GM12878 (cell line): ENCODE measurements around the gene DOHH.

Experiments
- CEBPB ChIP-seq, 2 experiments: fragments of 150-350 bp in 1 of 2; IDR thresholded peaks; 2 replicates each; pipeline ENCODE4 v1.6.1; 2012 to 2014; ENCODE audit warnings: low read depth in 2 of 2, low read length in 2 of 2, borderline replicate concordance in 1 of 2, inconsistent platforms in 1 of 2
- ESRRA ChIP-seq: IDR thresholded peaks from 2 replicates; pipeline ENCODE4 v1.6.1; 2012; ENCODE audit warnings: mild to moderate bottlenecking, low read length, improper control_type of control experiment
- HDAC2 ChIP-seq: fragments of 200-600 bp; sonication (generic); IDR thresholded peaks from 2 replicates; pipeline ENCODE4 v1.6.1; 2017
- HDAC6 ChIP-seq: fragments of 200-600 bp; sonication (generic); IDR thresholded peaks from one replicate; pipeline ENCODE4 v1.8.0; 2017; ENCODE audit warnings: antibody characterized with exemption; ENCODE audit not compliant: unreplicated experiment
- HDGF ChIP-seq: fragments of 450-650 bp; IDR thresholded peaks from 2 replicates; pipeline ENCODE4 v1.6.1; 2016; ENCODE audit warnings: antibody characterized with exemption
- MYC ChIP-seq: IDR thresholded peaks from 2 replicates; pipeline ENCODE4 v1.6.1; 2011; ENCODE audit warnings: mild to moderate bottlenecking, low read length, moderate library complexity, inconsistent platforms; ENCODE audit not compliant: insufficient read depth, insufficient replicate concordance, insufficient read length, severe bottlenecking
- POLR2A ChIP-seq: IDR thresholded peaks from 2 replicates; pipeline ENCODE4 v1.6.1; 2011; ENCODE audit warnings: low read depth, mild to moderate bottlenecking, low read length
- POLR2AphosphoS5 ChIP-seq: IDR thresholded peaks from 2 replicates; pipeline ENCODE4 v1.6.1; 2011; ENCODE audit warnings: mild to moderate bottlenecking, low read length, inconsistent platforms
- RAD21 ChIP-seq: IDR thresholded peaks from 2 replicates; pipeline ENCODE4 v1.6.1; 2011; ENCODE audit warnings: mild to moderate bottlenecking, low read depth, low read length, moderate library complexity; ENCODE audit not compliant: insufficient read depth
- SP1 ChIP-seq: IDR thresholded peaks from one replicate; pipeline ENCODE4 v1.6.1; 2011; ENCODE audit warnings: low read depth, low read length
- TAF1 ChIP-seq: IDR thresholded peaks from 2 replicates; pipeline ENCODE4 v1.6.1; 2011; ENCODE audit warnings: mild to moderate bottlenecking, low read depth, low read length, borderline replicate concordance
- TF ChIP-seq, protein P1 (sequence below), 3 experiments: IDR thresholded peaks in 2 of 3; conservative IDR thresholded peaks in 1 of 3; 2 replicates each; pipeline ENCODE4 v1.5.1; 2011; ENCODE audit warnings: low read depth in 3 of 3, low read length in 3 of 3, mild to moderate bottlenecking in 3 of 3, control low read depth in 2 of 3, moderate library complexity in 2 of 3, inconsistent platforms in 1 of 3, mixed read lengths in 1 of 3; ENCODE audit not compliant: control insufficient read depth in 2 of 3, insufficient read depth in 1 of 3; ENCODE audit errors: extremely low read depth in 1 of 3
- TF ChIP-seq, protein P2 (sequence below): fragments of 450-650 bp; IDR thresholded peaks from 2 replicates; pipeline ENCODE4 v1.6.1; 2017; ENCODE audit warnings: mild to moderate bottlenecking, moderate library complexity

GRCh38 chr19:3500429-3501101 lies at the start of gene DOHH:
- TF ChIP-seq, protein P1, sequence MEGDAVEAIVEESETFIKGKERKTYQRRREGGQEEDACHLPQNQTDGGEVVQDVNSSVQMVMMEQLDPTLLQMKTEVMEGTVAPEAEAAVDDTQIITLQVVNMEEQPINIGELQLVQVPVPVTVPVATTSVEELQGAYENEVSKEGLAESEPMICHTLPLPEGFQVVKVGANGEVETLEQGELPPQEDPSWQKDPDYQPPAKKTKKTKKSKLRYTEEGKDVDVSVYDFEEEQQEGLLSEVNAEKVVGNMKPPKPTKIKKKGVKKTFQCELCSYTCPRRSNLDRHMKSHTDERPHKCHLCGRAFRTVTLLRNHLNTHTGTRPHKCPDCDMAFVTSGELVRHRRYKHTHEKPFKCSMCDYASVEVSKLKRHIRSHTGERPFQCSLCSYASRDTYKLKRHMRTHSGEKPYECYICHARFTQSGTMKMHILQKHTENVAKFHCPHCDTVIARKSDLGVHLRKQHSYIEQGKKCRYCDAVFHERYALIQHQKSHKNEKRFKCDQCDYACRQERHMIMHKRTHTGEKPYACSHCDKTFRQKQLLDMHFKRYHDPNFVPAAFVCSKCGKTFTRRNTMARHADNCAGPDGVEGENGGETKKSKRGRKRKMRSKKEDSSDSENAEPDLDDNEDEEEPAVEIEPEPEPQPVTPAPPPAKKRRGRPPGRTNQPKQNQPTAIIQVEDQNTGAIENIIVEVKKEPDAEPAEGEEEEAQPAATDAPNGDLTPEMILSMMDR (IDR thresholded peaks at IDR 0.05 in 2 of 3, conservative IDR thresholded peaks at IDR 0.05 in 1 of 3; ENCODE audit: control insufficient read depth in 2 of 3, extremely low read depth in 1 of 3, insufficient read depth in 1 of 3, low read depth in 3 of 3, low read length in 3 of 3), result no peak
- TF ChIP-seq POLR2AphosphoS5 (peak; percentile 82), HDGF (peak; percentile 26; the same call in 1 of the 2 replicates), SP1 (peak; percentile 89), HDAC2 (no peak; the same call in 1 of the 2 replicates), POLR2A (peak; percentile 98), MYC (peak; percentile 80), TAF1 (peak; percentile 99), RAD21 (no peak), HDAC6 (no peak), CEBPB (IDR thresholded peaks at IDR 0.05; ENCODE audit: borderline replicate concordance in 1 of 2, low read depth in 2 of 2, low read length in 2 of 2) (no peak), ESRRA (no peak)
- TF ChIP-seq, protein P2, sequence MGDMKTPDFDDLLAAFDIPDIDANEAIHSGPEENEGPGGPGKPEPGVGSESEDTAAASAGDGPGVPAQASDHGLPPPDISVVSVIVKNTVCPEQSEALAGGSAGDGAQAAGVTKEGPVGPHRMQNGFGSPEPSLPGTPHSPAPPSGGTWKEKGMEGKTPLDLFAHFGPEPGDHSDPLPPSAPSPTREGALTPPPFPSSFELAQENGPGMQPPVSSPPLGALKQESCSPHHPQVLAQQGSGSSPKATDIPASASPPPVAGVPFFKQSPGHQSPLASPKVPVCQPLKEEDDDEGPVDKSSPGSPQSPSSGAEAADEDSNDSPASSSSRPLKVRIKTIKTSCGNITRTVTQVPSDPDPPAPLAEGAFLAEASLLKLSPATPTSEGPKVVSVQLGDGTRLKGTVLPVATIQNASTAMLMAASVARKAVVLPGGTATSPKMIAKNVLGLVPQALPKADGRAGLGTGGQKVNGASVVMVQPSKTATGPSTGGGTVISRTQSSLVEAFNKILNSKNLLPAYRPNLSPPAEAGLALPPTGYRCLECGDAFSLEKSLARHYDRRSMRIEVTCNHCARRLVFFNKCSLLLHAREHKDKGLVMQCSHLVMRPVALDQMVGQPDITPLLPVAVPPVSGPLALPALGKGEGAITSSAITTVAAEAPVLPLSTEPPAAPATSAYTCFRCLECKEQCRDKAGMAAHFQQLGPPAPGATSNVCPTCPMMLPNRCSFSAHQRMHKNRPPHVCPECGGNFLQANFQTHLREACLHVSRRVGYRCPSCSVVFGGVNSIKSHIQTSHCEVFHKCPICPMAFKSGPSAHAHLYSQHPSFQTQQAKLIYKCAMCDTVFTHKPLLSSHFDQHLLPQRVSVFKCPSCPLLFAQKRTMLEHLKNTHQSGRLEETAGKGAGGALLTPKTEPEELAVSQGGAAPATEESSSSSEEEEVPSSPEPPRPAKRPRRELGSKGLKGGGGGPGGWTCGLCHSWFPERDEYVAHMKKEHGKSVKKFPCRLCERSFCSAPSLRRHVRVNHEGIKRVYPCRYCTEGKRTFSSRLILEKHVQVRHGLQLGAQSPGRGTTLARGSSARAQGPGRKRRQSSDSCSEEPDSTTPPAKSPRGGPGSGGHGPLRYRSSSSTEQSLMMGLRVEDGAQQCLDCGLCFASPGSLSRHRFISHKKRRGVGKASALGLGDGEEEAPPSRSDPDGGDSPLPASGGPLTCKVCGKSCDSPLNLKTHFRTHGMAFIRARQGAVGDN, result peak; percentile 52; the same call in 1 of the 2 replicates
